Dendritic cell treated with granulocyte-macrophage colony-stimulating factor and Interleukin-4, amounts not matched to agents 40 ng/mL and 50 ng/mL, for 4 days (primary cell): Measurements from ENCODE around the gene TCF7L2.

ENCODE experiments used
- H3K27ac Mint-ChIP-seq: one replicate; pipeline ENCODE4 v1.8.0; 2022; ENCODE audit warnings: mild to moderate bottlenecking, mixed read lengths
- H3K27me3 Mint-ChIP-seq: one replicate; pipeline ENCODE4 v1.8.0; 2022; ENCODE audit warnings: mild to moderate bottlenecking, mixed read lengths
- H3K36me3 Mint-ChIP-seq: one replicate; pipeline ENCODE4 v1.8.0; 2022; ENCODE audit warnings: low read depth, mixed read lengths
- H3K4me1 Mint-ChIP-seq: one replicate; pipeline ENCODE4 v1.8.0; 2022; ENCODE audit warnings: low read depth, mixed read lengths
- H3K4me3 Mint-ChIP-seq: one replicate; pipeline ENCODE4 v1.8.0; 2022; ENCODE audit warnings: mild to moderate bottlenecking, moderate library complexity, mixed read lengths
- H3K9me3 Mint-ChIP-seq: one replicate; pipeline ENCODE4 v1.8.0; 2022; ENCODE audit warnings: mixed read lengths
- intact Hi-C: fragments of 100-400 bp; cut with micrococcal nuclease; formaldehyde crosslinking; loops from one replicate; pipeline ENCODE4 v1.15.0; 2022

Gene TCF7L2

GRCh38 chr10:113084031-113084430, 134.0 kb downstream of the TCF7L2 start:
- H3K36me3 Mint-ChIP-seq: no peaks in the 10 kb centered on the region
- H3K9me3 Mint-ChIP-seq: no peaks in the 10 kb centered on the region
- no peak overlapping the region for H3K27ac Mint-ChIP-seq
- H3K4me1 Mint-ChIP-seq: peaks cover 15% of the 10 kb centered on the region
- H3K4me3 Mint-ChIP-seq: no peak overlapping the region
- intact Hi-C loops: no loop called here
- peaks cover 85% of the 10 kb centered on the region for H3K27me3 Mint-ChIP-seq

DNA sequence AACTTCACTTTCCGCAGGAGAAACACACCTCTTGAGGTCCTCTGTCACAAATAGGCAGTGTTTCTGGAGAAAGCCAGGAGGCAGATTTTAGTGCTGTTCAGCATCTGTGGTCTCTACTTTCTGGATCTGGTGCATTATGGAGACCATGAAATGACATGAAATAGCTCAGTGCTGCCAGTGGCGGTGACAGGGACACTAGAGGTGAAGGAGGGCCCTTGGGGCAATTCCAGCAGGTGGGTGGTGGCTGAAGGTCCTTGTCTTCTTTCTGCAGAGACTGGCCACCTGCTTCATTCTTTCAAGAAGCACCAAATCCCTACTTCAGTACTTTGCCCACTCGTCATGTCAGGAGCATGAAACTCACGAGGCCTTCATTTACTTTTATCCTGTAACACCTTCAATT, 135.7 kb downstream of the TCF7L2 start:
- Mint-ChIP-seq H3K4me1 (peaks cover 15% of the 10 kb centered on the region), H3K4me3 (no peak overlapping the region), H3K27ac (no peak overlapping the region), H3K9me3 (no peaks in the 10 kb centered on the region), H3K36me3 (no peaks in the 10 kb centered on the region), H3K27me3 (peaks cover 88% of the 10 kb centered on the region)
- intact Hi-C loops: no loop called here

GRCh38 chr10:113086282-113086681, 136.2 kb downstream of the TCF7L2 start:
- peaks cover 15% of the 10 kb centered on the region for H3K4me1 Mint-ChIP-seq
- H3K27ac Mint-ChIP-seq: no peak overlapping the region
- no peaks in the 10 kb centered on the region for H3K36me3 Mint-ChIP-seq
- intact Hi-C loops: no loop called here
- H3K27me3 Mint-ChIP-seq: peaks cover 88% of the 10 kb centered on the region
- H3K4me3 Mint-ChIP-seq: no peak overlapping the region
- no peaks in the 10 kb centered on the region for H3K9me3 Mint-ChIP-seq

DNA sequence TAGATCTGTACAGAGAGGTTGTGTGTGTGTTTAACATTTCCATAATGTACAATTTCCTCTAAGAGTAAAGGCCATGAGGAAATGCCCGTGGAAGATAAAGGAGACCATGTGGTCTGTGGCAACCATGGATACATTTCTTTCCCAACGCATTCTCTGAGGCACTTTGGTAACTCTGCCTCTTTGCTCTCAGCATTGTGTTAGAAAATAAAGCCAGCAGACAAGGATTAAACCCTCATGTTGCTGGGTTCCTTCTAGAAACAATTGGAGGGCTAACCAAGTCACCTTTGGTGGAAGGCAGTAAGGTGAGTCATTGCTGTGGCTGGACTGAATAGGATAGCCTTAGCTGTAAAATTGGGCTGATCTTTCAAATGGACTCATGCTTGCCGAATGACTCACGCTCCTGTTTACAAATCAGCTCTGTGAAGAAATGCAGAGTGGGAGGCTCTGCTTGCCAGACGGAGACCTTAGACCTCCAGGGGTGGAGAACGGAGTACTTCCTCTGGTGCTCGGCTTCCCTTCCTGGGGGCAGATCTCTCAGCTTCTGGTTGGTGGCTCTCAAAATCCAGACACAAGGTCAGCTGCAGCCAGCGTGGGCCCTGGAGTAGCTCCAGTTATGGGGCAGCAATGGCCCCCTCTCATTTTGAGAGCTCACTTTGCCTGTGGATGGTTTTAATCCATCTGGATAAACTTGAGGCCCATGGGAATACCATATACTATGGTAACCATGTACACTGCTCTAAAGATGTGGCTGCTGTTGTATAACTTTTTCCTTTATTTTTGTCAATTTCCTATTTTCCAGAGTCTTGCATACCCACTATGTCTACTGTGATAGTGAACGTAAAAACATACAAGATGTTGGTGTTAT, 137.3 kb downstream of the TCF7L2 start:
- H3K27ac Mint-ChIP-seq: no peak overlapping the region
- intact Hi-C loops: no loop called here
- no peaks in the 10 kb centered on the region for H3K9me3 Mint-ChIP-seq

GRCh38 chr10:113088194-113088593, 138.1 kb downstream of the TCF7L2 start:
- Mint-ChIP-seq H3K9me3 (peaks cover 3% of the 10 kb centered on the region), H3K27me3 (peaks cover 92% of the 10 kb centered on the region), H3K4me1 (peaks cover 23% of the 10 kb centered on the region), H3K27ac (no peak overlapping the region), H3K36me3 (no peaks in the 10 kb centered on the region), H3K4me3 (no peak overlapping the region)
- intact Hi-C loops: no loop called here

More for the DNA sequence above, 137.3 kb downstream of the TCF7L2 start:
- no peaks in the 10 kb centered on the region for H3K36me3 Mint-ChIP-seq
- H3K4me3 Mint-ChIP-seq: no peak overlapping the region
- H3K4me1 Mint-ChIP-seq: peaks cover 19% of the 10 kb centered on the region
- peaks cover 91% of the 10 kb centered on the region for H3K27me3 Mint-ChIP-seq

GRCh38 chr10:113089551-113089950, 139.5 kb downstream of the TCF7L2 start:
- Mint-ChIP-seq H3K4me1 (peaks cover 35% of the 10 kb centered on the region), H3K9me3 (peaks cover 14% of the 10 kb centered on the region), H3K4me3 (no peak overlapping the region), H3K27ac (no peak overlapping the region), H3K27me3 (peaks cover 87% of the 10 kb centered on the region), H3K36me3 (peaks cover 7% of the 10 kb centered on the region)
- intact Hi-C loops: no loop called here

DNA sequence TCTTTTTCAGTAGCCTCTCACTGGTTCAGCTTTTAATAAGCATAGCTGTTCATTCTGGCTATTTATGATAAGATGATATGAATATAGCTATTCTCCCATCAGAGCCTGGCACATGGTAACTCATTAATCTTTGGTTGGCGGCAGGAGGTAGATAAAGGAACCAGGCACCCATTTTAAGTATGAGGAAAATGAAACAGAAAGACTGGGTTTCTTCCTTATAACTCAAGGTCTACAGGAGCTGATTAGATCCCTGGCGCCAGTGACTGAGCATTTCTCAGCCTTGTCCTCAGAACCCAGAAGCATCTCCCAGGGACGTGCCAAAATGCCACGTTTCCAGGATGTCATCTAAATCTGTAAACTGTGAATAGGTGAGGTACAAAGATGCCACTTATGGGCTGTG, 141.9 kb downstream of the TCF7L2 start:
- intact Hi-C loops: loop anchor here (5.0 to 10.0 kb wide), 4 partner anchors 137 to 933 kb away; partner anchors contain the start of gene TCF7L2
- H3K27ac Mint-ChIP-seq: no peak overlapping the region
- H3K27me3 Mint-ChIP-seq: peaks cover 89% of the 10 kb centered on the region

DNA sequence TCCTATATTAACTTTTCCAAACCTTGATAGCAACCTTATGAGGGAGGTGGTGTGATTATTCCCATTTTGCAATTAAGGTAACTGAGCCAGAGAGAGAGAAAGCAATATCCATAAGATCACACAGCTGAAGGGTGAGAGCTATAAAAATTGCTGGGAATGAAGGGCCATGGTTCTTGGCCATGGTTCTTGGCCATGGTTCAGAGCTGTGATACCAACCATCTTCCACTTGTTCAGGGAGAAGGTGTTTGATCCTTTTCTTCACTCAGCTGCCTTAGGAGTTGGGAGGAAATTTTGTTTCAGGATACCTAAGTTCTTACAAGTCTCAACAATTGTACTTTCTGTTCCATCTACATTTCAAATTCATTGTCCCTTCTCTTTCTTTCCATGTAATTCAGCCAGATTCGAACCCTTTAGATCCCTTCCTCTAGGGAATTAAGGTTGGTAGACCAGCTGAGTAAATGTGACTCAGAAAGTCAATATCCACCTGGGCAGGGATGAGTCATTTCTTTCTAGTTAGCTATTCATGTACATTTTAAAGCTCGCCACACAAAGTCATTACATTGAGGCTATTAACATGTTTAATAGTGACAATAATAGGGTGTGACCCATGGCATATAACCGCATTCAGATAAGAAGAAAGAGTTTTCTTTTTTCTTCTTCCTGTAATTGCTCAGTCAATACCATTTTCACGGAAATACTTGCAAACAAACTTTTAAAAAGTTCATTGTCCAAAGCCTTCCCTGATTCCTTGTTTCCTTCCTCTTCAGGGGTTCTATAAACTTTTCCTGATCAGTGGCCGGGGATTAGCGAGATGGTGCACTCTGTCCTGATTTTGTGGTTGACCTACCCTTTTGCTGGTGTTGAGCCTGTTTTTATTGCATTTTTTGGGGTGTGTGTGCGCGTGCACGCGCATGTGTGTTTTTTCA, 143.4 kb downstream of the TCF7L2 start:
- H3K4me3 Mint-ChIP-seq: no peak overlapping the region
- peaks cover 89% of the 10 kb centered on the region for H3K27me3 Mint-ChIP-seq
- peaks cover 7% of the 10 kb centered on the region for H3K36me3 Mint-ChIP-seq
- H3K9me3 Mint-ChIP-seq: peaks cover 14% of the 10 kb centered on the region
- intact Hi-C loops: loop anchor here (5.0 to 10.0 kb wide), 4 partner anchors 139 to 931 kb away; partner anchors contain the start of gene TCF7L2
- H3K27ac Mint-ChIP-seq: no peak overlapping the region
- H3K4me1 Mint-ChIP-seq: peaks cover 49% of the 10 kb centered on the region

More for the DNA sequence above, 141.9 kb downstream of the TCF7L2 start:
- Mint-ChIP-seq H3K36me3 (peaks cover 7% of the 10 kb centered on the region), H3K4me3 (no peak overlapping the region), H3K4me1 (peaks cover 52% of the 10 kb centered on the region), H3K9me3 (peaks cover 14% of the 10 kb centered on the region)

DNA sequence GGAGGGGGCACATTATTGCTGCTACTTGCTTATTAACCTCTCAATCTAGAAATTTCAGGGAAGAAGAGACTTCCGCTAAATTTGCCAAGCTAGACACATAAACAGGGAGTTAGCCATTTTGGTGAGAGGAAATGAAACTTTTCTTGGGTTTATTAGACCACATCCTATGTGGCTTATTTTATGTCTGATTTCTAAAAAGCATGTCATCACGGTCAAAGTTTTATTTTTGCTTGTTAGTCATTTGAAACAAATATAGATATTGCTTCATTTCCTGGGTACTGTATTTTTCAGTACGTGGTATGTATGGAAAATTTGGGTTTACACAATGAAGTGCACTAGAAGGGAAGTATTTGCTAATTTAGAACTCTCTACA, 144.1 kb downstream of the TCF7L2 start:
- Mint-ChIP-seq H3K36me3 (peaks cover 7% of the 10 kb centered on the region), H3K27me3 (peaks cover 88% of the 10 kb centered on the region), H3K4me3 (no peak overlapping the region), H3K9me3 (peaks cover 14% of the 10 kb centered on the region), H3K27ac (no peak overlapping the region), H3K4me1 (peaks cover 51% of the 10 kb centered on the region)
- intact Hi-C loops: loop anchor here (5.0 to 10.0 kb wide), 4 partner anchors 139 to 931 kb away; partner anchors contain the start of gene TCF7L2

GRCh38 chr10:113095419-113096127, 145.5 kb downstream of the TCF7L2 start:
- no peak overlapping the region for H3K27ac Mint-ChIP-seq

DNA sequence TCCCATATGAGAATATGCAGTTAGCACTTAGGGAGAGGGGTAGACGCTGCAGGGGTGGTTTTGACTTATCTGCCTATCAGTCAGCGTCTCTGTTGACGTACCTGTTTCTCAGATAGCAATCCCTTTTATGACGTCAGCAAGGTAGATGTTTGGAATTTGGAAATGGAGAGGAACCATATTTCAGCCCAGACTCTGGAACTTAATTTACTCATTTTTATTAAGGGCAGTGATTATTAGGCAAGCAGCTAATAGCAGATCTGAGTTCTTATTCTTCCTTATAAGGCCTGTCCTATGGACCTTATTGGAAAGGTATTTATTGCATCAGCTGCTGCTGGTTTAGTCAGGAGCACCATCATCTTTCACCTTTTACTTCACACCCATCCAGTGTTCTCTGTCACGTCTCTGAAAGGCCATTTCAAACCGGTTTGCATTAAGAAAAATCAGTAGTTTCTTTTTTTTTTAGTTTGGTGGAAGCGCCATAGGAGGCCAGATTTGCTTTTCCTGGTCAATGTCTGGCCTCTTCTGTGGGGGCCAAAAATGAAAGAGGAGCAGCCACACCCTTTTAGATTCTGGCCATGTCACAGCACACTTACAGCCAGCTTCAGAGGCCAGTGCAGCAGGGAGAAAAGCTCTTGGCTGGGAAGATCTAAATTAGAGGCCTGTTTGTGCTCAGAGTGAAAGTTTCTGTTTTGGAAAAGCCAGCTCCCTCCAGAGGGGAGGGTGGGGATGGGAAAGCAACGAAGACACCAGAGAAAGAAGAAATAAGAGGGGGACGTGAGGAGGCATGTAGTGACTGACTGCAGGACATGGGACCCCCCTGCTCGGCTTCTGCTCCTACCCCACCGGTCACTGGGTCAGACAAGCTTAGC, 146.3 kb downstream of the TCF7L2 start:
- H3K4me3 Mint-ChIP-seq: no peak overlapping the region
- intact Hi-C loops: loop anchor here (10.0 kb wide), 3 partner anchors 142 to 928 kb away; partner anchors contain the start of gene TCF7L2
- peaks cover 14% of the 10 kb centered on the region for H3K9me3 Mint-ChIP-seq
- H3K27ac Mint-ChIP-seq: no peak overlapping the region
- H3K4me1 Mint-ChIP-seq: peaks cover 62% of the 10 kb centered on the region
- H3K27me3 Mint-ChIP-seq: peaks cover 90% of the 10 kb centered on the region
- peaks cover 7% of the 10 kb centered on the region for H3K36me3 Mint-ChIP-seq

More at GRCh38 chr10:113095419-113096127, 145.5 kb downstream of the TCF7L2 start:
- intact Hi-C loops: loop anchor here (10.0 kb wide), 3 partner anchors 141 to 929 kb away; partner anchors contain the start of gene TCF7L2
- Mint-ChIP-seq H3K36me3 (peaks cover 7% of the 10 kb centered on the region), H3K4me3 (no peak overlapping the region), H3K9me3 (peaks cover 14% of the 10 kb centered on the region), H3K27me3 (peaks cover 91% of the 10 kb centered on the region), H3K4me1 (peaks cover 62% of the 10 kb centered on the region)

DNA sequence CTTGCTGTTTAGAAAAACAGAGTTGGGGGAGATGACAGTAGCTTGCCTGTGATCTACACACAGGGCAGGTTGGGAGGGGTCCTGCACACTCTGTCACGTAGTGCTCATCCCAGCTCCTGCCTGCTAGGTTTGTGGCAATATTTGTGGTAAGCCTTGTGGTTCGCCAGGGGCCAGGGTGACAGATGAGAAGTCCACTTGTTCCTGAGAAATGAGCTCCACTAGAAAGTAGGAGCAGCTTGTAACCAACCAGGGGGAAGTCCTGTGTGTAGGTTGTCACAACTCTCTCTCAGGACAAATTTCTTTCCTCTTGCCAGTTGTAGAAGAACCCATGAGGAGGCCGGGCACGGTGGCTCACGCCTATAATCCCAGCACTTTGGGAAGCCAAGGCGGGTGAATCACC, 147.0 kb downstream of the TCF7L2 start:
- intact Hi-C loops: loop anchor here (10.0 kb wide), 3 partner anchors 142 to 928 kb away; partner anchors contain the start of gene TCF7L2
- no peak overlapping the region for H3K27ac Mint-ChIP-seq
- H3K27me3 Mint-ChIP-seq: peaks cover 90% of the 10 kb centered on the region
- peaks cover 14% of the 10 kb centered on the region for H3K9me3 Mint-ChIP-seq
- H3K36me3 Mint-ChIP-seq: peaks cover 7% of the 10 kb centered on the region
- H3K4me1 Mint-ChIP-seq: peaks cover 58% of the 10 kb centered on the region
- H3K4me3 Mint-ChIP-seq: no peak overlapping the region
